ENCODE measurements around the gene LRRN4.

The LRRN4 gene

GRCh38 chr20:5999783-6000182, 54.1 kb downstream of the LRRN4 start:
- FAIRE-seq (no peak), DNase-seq (ENCODE audit: insufficient read length) (no peak)
- TF ChIP-seq POLR2AphosphoS5 (IDR thresholded peaks at IDR 0.05; ENCODE audit: low read depth, low read length) (no peak), TAF1 (IDR thresholded peaks at IDR 0.05; ENCODE audit: borderline replicate concordance, low read depth, low read length) (no peak), POLR2A (IDR thresholded peaks at IDR 0.05; ENCODE audit: low read depth, low read length) (no peak)

- TF ChIP-seq TAF1 (IDR thresholded peaks at IDR 0.05; ENCODE audit: borderline replicate concordance, low read depth, low read length) (no peak), POLR2A (IDR thresholded peaks at IDR 0.05; ENCODE audit: low read depth, low read length) (no peak), POLR2AphosphoS5 (IDR thresholded peaks at IDR 0.05; ENCODE audit: low read depth, low read length) (no peak)
- DNase-seq (ENCODE audit: insufficient read length) (peak; percentile 15), FAIRE-seq (peak; percentile 77)
Measured at GRCh38 chr20:5996765-5997164, 57.1 kb downstream of the LRRN4 start.

GRCh38 chr20:5991623-5992441, 62.0 kb downstream of the LRRN4 start:
- TF ChIP-seq TAF1 (IDR thresholded peaks at IDR 0.05; ENCODE audit: borderline replicate concordance, low read depth, low read length) (no peak), POLR2A (IDR thresholded peaks at IDR 0.05; ENCODE audit: low read depth, low read length) (no peak), POLR2AphosphoS5 (IDR thresholded peaks at IDR 0.05; ENCODE audit: low read depth, low read length) (no peak)
- DNase-seq (ENCODE audit: insufficient read length) (no peak), FAIRE-seq (no peak)

GRCh38 chr20:5990946-5991345, 62.9 kb downstream of the LRRN4 start:
- FAIRE-seq (peak; percentile 40), DNase-seq (ENCODE audit: insufficient read length) (no peak)
- TF ChIP-seq POLR2A (IDR thresholded peaks at IDR 0.05; ENCODE audit: low read depth, low read length) (no peak), TAF1 (IDR thresholded peaks at IDR 0.05; ENCODE audit: borderline replicate concordance, low read depth, low read length) (no peak), POLR2AphosphoS5 (IDR thresholded peaks at IDR 0.05; ENCODE audit: low read depth, low read length) (no peak)

Data from GM12892 (cell line).